Stomach (tissue), 4 donors: ENCODE data around the gene ATP2B1.

Experiments used
- EP300 ChIP-seq: sonication (generic); formaldehyde crosslinking; IDR thresholded peaks from one replicate; pipeline ENCODE4 v1.6.1; 2017; ENCODE audit warnings: antibody characterized with exemption
- POLR2A ChIP-seq, 4 donors: fragments of 450-650 bp; IDR thresholded peaks; one replicate each; pipeline ENCODE4 v1.6.1; 2016; ENCODE audit warnings: antibody characterized with exemption in 4 of 4, control low read depth in 2 of 4, mild to moderate bottlenecking in 1 of 4, moderate library complexity in 1 of 4
- POLR2AphosphoS5 ChIP-seq, 3 donors: sonication (generic); formaldehyde crosslinking; IDR thresholded peaks; one replicate each; pipeline ENCODE4 v1.6.1; 2016; ENCODE audit warnings: antibody characterized with exemption in 3 of 3
- TF ChIP-seq, protein P1 (sequence below), 7 experiments: fragments of 450-650 bp in 4 of 7; fragments of 200-600 bp in 3 of 7; sonication (generic) in 3 of 7; IDR thresholded peaks; one replicate each; pipeline ENCODE4 v1.5.1; 2016 to 2019; ENCODE audit warnings: antibody characterized with exemption in 7 of 7, control low read depth in 2 of 7, mild to moderate bottlenecking in 1 of 7

DNA sequence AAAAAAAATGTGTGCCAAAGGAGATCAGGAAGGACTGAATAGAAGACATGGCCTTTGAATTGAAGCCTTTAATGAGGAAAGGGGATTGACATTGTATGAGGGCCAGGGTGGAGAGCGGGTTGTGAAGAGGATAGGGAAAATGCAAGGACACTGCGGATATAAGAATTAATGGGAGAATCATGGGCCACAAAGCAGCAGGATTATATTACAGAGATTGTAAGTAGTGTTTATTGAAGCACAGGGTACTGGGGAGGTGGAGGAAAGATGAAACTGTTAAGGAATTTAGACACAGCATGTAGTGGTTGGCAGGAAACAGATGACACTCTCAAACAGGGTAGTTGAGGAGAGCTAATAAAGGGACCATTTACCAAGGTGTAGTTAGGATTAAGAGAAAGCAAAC, 166.4 kb downstream of the ATP2B1 start:
- TF ChIP-seq, protein P1, sequence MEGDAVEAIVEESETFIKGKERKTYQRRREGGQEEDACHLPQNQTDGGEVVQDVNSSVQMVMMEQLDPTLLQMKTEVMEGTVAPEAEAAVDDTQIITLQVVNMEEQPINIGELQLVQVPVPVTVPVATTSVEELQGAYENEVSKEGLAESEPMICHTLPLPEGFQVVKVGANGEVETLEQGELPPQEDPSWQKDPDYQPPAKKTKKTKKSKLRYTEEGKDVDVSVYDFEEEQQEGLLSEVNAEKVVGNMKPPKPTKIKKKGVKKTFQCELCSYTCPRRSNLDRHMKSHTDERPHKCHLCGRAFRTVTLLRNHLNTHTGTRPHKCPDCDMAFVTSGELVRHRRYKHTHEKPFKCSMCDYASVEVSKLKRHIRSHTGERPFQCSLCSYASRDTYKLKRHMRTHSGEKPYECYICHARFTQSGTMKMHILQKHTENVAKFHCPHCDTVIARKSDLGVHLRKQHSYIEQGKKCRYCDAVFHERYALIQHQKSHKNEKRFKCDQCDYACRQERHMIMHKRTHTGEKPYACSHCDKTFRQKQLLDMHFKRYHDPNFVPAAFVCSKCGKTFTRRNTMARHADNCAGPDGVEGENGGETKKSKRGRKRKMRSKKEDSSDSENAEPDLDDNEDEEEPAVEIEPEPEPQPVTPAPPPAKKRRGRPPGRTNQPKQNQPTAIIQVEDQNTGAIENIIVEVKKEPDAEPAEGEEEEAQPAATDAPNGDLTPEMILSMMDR (IDR thresholded peaks at IDR 0.05) = no peak
- TF ChIP-seq POLR2A (IDR thresholded peaks at IDR 0.05) (no peak), POLR2AphosphoS5 (IDR thresholded peaks at IDR 0.05) (no peak), EP300 (no peak)
